Ectodermal cell (in vitro differentiated cells): ENCODE results near the gene LSM12.

ENCODE experiments used
- H3K27ac ChIP-seq: 2 replicates; pipeline ENCODE4 v1.7.0; 2013; ENCODE audit warnings: mild to moderate bottlenecking, low read depth, low read length; ENCODE audit not compliant: insufficient read depth, poor library complexity, severe bottlenecking
- H3K27me3 ChIP-seq: 2 replicates; pipeline ENCODE4 v1.7.0; 2013; ENCODE audit warnings: mild to moderate bottlenecking, low read length; ENCODE audit not compliant: insufficient read depth, control insufficient read depth, poor library complexity, severe bottlenecking
- H3K36me3 ChIP-seq: one replicate; pipeline ENCODE4 v1.7.0; 2013; ENCODE audit warnings: low read length; ENCODE audit not compliant: control insufficient read depth, insufficient read depth
- H3K4me1 ChIP-seq: one replicate; pipeline ENCODE4 v1.7.0; 2013; ENCODE audit warnings: low read length; ENCODE audit not compliant: control insufficient read depth, insufficient read depth
- H3K4me3 ChIP-seq: 2 replicates; pipeline ENCODE4 v1.7.0; 2013; ENCODE audit warnings: low read depth, low read length, control low read depth; ENCODE audit not compliant: insufficient read depth
- H3K9me3 ChIP-seq: 2 replicates; pipeline ENCODE4 v1.7.0; 2013; ENCODE audit warnings: mild to moderate bottlenecking, low read length, moderate library complexity; ENCODE audit not compliant: control insufficient read depth
- WGBS, 2 experiments: methylation state at CpG; one replicate each; pipeline ENCODE4 v1.1.7; 2013; ENCODE audit warnings: missing lambda C conversion rate in 2 of 2; 5-methylcytosine and 5-hydroxymethylcytosine counted together

Gene LSM12

DNA sequence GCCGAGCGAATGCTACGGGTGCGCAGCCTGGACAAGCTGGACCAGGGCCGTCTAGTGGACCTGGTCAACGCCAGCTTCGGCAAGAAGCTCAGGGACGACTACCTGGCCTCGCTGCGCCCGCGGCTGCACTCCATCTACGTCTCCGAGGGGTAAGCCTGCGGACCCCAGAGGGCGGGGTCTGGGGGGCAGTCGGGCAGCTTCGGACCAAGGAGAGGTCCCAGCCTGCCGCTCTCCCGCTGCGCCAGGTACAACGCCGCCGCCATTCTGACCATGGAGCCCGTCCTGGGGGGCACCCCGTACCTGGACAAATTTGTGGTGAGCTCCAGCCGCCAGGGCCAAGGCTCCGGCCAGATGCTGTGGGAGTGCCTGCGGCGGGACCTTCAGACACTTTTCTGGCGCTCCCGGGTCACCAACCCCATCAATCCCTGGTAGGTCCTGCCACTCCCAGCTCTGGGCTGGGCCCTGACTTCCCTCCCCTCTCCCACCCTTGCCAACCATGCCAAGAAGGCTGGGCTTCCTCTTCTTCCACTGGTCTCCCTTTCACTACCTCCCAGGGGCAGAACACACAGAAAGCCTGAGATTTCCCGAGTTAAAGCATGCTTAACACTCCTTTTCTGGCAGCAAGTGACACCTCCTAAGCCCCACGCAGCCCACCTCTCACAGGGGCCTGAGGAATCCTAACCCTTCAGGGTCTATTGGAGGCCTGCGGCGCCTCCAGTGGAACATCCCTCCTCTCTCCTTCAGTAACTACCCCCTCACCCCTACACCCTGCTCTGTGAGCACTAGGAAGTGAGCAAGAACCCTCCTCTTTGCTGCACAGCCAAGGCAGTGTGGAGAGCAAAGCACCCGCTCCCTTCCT is 58.9 kb downstream of the LSM12 start:
- 8% methylated on average over 37 of the region's 37 CpGs for WGBS, 2 experiments
- no peaks in the 10 kb centered on the region for H3K36me3 ChIP-seq
- no peak overlapping the region for H3K27ac ChIP-seq
- peaks cover 42% of the 10 kb centered on the region for H3K27me3 ChIP-seq
- peaks cover 17% of the 10 kb centered on the region for H3K4me1 ChIP-seq
- H3K9me3 ChIP-seq: no peaks in the 10 kb centered on the region
- peak overlapping the region; percentile 78 for H3K4me3 ChIP-seq

DNA sequence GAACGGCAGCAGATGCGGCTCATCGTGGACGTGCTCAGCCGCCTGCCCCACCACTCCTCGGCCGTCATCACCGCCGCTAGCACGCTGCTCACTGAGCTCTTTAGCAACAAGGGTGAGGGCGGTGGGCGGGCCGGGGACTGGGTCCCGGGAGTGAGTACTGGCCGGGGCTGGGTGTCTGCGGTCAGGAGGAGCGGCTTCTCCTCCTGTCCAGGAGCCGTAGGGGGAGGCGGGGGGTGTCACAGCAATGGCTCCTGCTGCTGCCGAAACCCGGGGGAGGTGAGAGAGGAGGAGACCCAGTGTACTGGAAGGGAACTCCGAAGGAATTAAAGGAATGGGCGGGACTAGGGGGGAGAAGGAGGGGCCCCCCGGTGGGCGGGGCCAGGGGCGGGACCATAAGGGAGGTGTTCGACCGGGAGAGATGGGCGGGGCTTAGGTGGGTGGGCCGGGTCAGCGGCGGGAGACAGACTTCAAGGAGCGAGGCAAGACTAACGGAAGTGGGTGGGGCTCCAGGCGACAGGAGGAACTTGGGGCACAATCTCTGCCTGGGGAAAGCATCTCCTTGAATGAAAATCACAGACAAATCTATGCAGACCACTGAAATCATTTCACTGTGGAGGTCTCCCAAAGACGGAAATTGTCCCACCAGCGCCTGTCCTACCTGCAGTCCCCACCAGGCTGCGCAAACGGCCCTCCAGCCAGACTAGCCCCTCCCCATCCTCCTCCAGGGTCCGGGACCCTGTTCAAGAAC is 59.7 kb downstream of the LSM12 start:
- no peak overlapping the region for H3K27ac ChIP-seq
- H3K4me1 ChIP-seq: peaks cover 17% of the 10 kb centered on the region
- peaks cover 44% of the 10 kb centered on the region for H3K27me3 ChIP-seq
- H3K4me3 ChIP-seq: peak overlapping the region; percentile 78
- no peaks in the 10 kb centered on the region for H3K36me3 ChIP-seq
- WGBS, 2 experiments: 1% methylated on average over 39 to 40 of the region's 40 CpGs
- no peaks in the 10 kb centered on the region for H3K9me3 ChIP-seq

DNA sequence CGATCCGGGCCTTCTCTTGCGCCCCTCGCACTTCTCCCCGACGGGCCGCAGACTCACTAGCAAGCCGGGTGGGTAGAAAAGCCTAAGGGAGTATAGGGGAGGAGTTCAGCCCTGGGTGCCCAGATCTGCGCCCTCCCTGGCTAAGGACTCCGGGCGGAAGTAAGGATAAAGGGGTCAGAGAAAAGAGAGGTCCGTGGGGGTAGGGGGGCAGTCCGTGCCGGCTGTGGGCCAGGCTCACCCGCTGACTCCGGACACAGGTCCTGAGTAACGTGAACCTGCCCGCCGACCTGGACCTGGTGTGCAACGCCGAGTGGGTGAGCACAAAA is 60.2 kb downstream of the LSM12 start:
- no peaks in the 10 kb centered on the region for H3K36me3 ChIP-seq
- H3K27ac ChIP-seq: no peak overlapping the region
- H3K4me3 ChIP-seq: peak overlapping the region; percentile 78
- H3K9me3 ChIP-seq: no peaks in the 10 kb centered on the region
- H3K27me3 ChIP-seq: peaks cover 44% of the 10 kb centered on the region
- H3K4me1 ChIP-seq: peaks cover 17% of the 10 kb centered on the region
- 1% methylated on average over 21 of the region's 21 CpGs for WGBS, 2 experiments

DNA sequence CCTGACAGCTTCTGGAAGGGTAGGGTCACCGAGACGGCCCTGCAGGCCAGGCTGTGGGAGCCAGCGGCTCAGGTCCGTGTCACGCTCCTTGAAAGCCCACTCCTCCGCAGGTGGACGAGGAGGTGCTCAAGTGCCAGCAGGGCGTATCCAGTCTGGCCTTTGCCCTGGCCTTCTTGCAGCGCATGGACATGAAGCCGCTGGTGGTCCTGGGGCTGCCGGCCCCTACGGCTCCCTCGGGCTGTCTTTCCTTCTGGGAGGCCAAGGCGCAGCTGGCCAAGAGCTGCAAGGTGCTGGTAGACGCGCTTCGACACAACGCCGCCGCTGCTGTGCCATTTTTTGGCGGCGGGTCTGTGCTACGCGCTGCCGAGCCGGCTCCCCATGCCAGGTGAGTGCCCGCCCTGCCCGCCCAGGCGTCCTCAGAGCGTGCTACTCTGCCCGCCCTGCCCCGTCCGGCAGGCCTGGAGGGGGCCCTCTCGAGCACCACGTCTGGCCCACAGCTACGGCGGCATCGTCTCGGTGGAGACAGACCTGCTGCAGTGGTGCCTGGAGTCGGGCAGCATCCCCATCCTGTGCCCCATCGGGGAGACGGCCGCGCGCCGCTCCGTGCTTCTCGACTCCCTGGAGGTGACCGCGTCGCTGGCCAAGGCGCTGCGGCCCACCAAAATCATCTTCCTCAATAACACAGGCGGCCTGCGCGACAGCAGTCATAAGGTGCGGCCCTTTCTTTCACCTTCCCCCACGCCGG is 60.8 kb downstream of the LSM12 start:
- peaks cover 17% of the 10 kb centered on the region for H3K4me1 ChIP-seq
- H3K27ac ChIP-seq: no peak overlapping the region
- peaks cover 44% of the 10 kb centered on the region for H3K27me3 ChIP-seq
- H3K36me3 ChIP-seq: no peaks in the 10 kb centered on the region
- no peaks in the 10 kb centered on the region for H3K9me3 ChIP-seq
- H3K4me3 ChIP-seq: peak overlapping the region; percentile 78
- WGBS, 2 experiments: 2% methylated on average over 59 of the region's 59 CpGs

DNA sequence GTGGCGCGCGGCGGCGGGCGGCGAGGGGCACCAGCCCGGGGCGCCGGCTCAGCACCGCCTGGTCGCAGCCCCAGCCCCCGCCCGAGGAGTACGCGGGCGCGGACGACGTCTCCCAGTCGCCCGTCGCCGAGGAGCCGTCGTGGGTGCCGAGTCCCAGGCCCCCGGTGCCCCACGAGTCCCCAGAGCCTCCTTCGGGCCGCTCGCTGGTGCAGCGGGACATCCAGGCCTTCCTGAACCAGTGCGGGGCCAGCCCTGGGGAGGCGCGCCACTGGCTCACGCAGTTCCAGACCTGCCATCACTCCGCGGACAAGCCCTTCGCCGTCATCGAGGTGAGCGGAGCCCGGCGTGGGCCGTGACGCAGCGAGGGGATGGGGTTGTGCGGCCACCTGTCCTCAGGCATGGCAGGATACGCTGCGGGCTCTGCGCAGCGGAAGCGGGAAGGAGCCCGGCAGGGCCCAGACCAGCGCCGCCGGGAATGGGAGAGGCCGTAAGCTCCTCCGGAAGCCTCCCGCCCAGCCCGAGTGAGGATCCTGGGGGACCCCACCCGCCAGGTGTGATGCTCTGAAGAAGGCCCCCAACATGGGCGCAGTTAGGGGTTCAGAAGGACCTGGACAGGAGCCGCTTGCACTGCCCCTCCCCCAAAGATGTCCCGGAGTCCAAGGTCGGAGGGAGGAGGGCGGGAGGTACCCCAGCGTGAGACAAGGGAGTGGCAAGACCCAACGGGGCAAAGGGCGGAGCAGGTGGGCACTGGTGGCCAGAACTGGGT is 61.5 kb downstream of the LSM12 start:
- Histone ChIP-seq H3K27ac (no peak overlapping the region), H3K27me3 (peaks cover 44% of the 10 kb centered on the region), H3K9me3 (no peaks in the 10 kb centered on the region), H3K4me3 (peak overlapping the region; percentile 33), H3K36me3 (no peaks in the 10 kb centered on the region), H3K4me1 (peaks cover 17% of the 10 kb centered on the region)
- 1 to 2% methylated on average over 71 of the region's 71 CpGs for WGBS, 2 experiments

DNA sequence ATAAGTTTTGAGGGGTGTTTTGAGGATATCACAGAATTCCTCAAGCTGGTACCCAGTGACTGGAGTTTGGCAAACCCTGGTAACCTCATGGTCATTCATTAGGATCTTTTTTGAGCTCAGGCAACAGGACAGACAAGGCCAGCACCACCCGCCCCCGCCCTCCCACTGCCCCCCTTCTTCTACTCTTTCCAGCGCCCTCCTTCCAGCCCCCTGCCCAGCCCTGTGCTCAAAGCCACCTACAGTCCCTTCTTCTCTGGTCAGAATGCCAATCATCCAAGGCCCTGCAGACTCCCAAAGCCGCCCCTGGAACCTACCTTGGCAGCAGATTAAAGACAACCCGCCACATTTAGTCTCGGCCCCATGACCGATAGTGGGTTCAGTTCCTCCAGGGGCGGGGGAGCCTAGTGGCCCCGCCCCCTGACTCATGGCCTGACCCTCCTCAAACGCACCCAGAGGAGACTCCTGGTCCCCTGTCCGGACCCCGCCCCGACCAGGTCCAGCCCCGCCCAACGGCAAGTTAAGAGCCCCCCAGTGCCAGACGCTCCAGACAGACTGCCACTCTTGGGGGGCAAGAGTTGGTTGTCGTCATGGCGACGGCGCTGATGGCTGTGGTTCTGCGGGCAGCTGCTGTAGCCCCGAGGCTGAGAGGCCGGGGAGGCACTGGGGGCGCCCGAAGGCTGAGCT is 62.3 kb downstream of the LSM12 start, which contains the start of gene NAGS:
NAGS (plus strand) TSS at position 546 of the 684 bp plus-strand sequence; CDS start at position 588, 42 bp downstream.
- H3K27me3 ChIP-seq: peaks cover 44% of the 10 kb centered on the region

DNA sequence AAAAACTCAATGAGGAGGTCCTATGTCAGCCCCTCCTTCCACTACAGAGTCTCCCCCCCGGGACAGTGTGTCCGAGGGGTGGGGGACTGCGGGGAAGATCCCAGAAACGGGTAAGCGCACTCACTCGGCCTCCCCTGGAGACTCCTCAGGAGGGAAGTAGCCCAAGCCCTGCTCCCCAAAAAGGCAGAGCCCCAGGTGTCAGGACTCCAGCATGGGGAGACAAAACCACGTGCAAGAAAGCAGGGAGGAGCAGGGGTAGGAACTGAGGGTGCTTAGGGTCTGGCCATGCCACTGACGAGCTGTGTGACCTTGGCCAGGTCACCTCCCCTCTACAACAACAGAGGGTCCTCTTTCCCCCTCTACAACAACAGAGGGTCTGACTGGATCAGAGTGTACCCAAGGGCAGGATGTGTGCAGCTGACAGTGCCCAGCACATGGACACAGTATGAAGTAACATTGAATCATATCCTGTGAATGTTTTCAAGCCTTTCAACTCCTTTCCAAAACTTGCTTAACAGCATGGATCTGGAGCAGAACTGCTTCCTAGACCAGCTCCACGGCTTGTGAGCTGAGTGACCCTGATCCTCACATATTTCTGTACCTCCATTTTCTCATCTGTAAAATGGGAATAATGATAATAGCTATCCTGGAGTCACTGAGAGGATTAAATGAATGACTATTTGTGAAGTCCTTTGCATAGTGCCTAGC is 64.2 kb downstream of the LSM12 start:
- no peak overlapping the region for H3K4me3 ChIP-seq
- H3K9me3 ChIP-seq: no peaks in the 10 kb centered on the region
- H3K36me3 ChIP-seq: no peaks in the 10 kb centered on the region
- peaks cover 15% of the 10 kb centered on the region for H3K4me1 ChIP-seq
- H3K27me3 ChIP-seq: peaks cover 44% of the 10 kb centered on the region
- no peak overlapping the region for H3K27ac ChIP-seq
- WGBS, 2 experiments: 78 to 79% methylated on average over 9 of the region's 9 CpGs

More for the DNA sequence above, 62.3 kb downstream of the LSM12 start, which contains the start of gene NAGS:
- Histone ChIP-seq H3K27ac (no peak within 1 kb of the TSS), H3K36me3 (no peaks in the 10 kb centered on the region), H3K9me3 (no peaks in the 10 kb centered on the region), H3K4me1 (peaks cover 17% of the 10 kb centered on the region), H3K4me3 (peak within 1 kb of the TSS; percentile 33)
- 3% methylated on average over 24 to 25 of the region's 25 CpGs for WGBS, 2 experiments

DNA sequence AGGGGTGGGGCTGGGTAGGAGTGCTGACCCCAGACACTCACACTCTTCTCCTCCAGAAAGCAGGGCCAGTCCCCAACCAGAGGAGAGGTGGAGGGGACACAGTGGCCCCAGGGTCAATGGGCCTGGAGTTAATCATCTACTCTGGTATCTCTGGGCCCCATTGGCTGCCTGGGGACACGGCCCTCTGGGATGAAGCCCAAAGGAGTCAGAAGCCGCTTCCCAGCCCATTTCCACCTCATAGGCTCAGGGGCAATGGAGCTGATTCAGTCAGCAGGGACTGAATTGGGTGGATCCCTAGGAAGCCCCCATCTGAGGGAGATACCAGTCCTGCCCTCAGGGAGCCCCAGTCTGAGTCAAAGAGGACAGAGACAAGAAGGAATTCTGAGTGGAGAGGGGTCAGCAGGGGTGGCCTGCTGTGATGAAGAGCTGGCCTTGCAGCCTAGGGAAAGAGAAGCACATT is 65.0 kb downstream of the LSM12 start:
- no peak overlapping the region for H3K27ac ChIP-seq
- H3K27me3 ChIP-seq: peaks cover 41% of the 10 kb centered on the region

More for the DNA sequence above, 65.0 kb downstream of the LSM12 start:
- Histone ChIP-seq H3K9me3 (no peaks in the 10 kb centered on the region), H3K4me3 (no peak overlapping the region), H3K36me3 (no peaks in the 10 kb centered on the region), H3K4me1 (peaks cover 14% of the 10 kb centered on the region)
- WGBS, 2 experiments: 90 to 92% methylated on average over 2 of the region's 2 CpGs
